Hepatocyte (in vitro differentiated cells): Measurements from ENCODE around the gene AKIRIN1. TPM values are rescaled to one million over a fixed set of nuclear protein-coding genes. Genes with fewer than 3 reads are reported as not detected.
"Not testable (repeated sequence)": the region's sequence is repeated elsewhere in the genome, so short reads cannot be mapped to it uniquely, and the experiment has no call there.

Experiments used
- DNase-seq: peaks from one replicate; pipeline ENCODE4 v3.0.0-alpha.2; 2016; ENCODE audit warnings: low spot score
- H2AFZ ChIP-seq: fragments of 200-600 bp; sonication (generic); 2 replicates; pipeline ENCODE4 v1.6.0; 2016; ENCODE audit warnings: antibody characterized with exemption, mild to moderate bottlenecking
- H3K27ac ChIP-seq: fragments of 200-600 bp; sonication (generic); 2 replicates; pipeline ENCODE4 v1.5.1; 2016; ENCODE audit warnings: mild to moderate bottlenecking
- H3K27me3 ChIP-seq: fragments of 200-600 bp; sonication (generic); 2 replicates; pipeline ENCODE4 v1.6.1; 2016
- H3K36me3 ChIP-seq: fragments of 200-600 bp; sonication (generic); replicated peaks from 2 replicates; pipeline ENCODE4 v1.5.1; 2016; ENCODE audit warnings: low read depth; ENCODE audit not compliant: insufficient read depth
- H3K4me1 ChIP-seq: fragments of 200-600 bp; sonication (generic); 2 replicates; pipeline ENCODE4 v1.5.1; 2016; ENCODE audit warnings: mild to moderate bottlenecking, moderate library complexity; ENCODE audit not compliant: insufficient read depth
- H3K4me2 ChIP-seq: fragments of 200-600 bp; sonication (generic); 2 replicates; pipeline ENCODE4 v1.6.0; 2016
- H3K4me3 ChIP-seq: fragments of 200-600 bp; sonication (generic); 2 replicates; pipeline ENCODE4 v1.5.1; 2016; ENCODE audit warnings: mild to moderate bottlenecking
- H3K79me2 ChIP-seq: fragments of 200-600 bp; sonication (generic); 2 replicates; pipeline ENCODE4 v1.6.0; 2017; ENCODE audit warnings: mild to moderate bottlenecking
- H3K9me2 ChIP-seq: fragments of 200-600 bp; sonication (generic); replicated peaks from 2 replicates; pipeline ENCODE4 v1.6.0; 2017; ENCODE audit warnings: mild to moderate bottlenecking; ENCODE audit not compliant: insufficient read depth
- H3K9me3 ChIP-seq: fragments of 200-600 bp; sonication (generic); 2 replicates; pipeline ENCODE4 v1.5.1; 2016; ENCODE audit warnings: low read depth, mild to moderate bottlenecking
- H4K20me1 ChIP-seq: fragments of 200-600 bp; sonication (generic); 2 replicates; pipeline ENCODE4 v1.6.0; 2016; ENCODE audit warnings: mild to moderate bottlenecking; ENCODE audit not compliant: insufficient read depth, poor library complexity, severe bottlenecking
- EZH2 ChIP-seq: fragments of 200-600 bp; sonication (generic); IDR thresholded peaks from 2 replicates; pipeline ENCODE4 v1.6.1; 2016; ENCODE audit warnings: antibody characterized with exemption, mild to moderate bottlenecking, borderline replicate concordance
- EZH2phosphoT487 ChIP-seq: fragments of 200-600 bp; sonication (generic); IDR thresholded peaks from one replicate; pipeline ENCODE4 v1.6.1; 2018; ENCODE audit warnings: antibody characterized with exemption, mild to moderate bottlenecking, low read depth, moderate library complexity; ENCODE audit not compliant: unreplicated experiment, severe bottlenecking
- WGBS: methylation state at CpG from one replicate; pipeline ENCODE4 v1.1.6; 2016; ENCODE audit warnings: low lambda C conversion rate; ENCODE audit errors: missing lambda C conversion rate; 5-methylcytosine and 5-hydroxymethylcytosine counted together
- polyA plus RNA-seq: library from polyadenylated mRNA; unstranded; fragments of >200 nt; fragmentation: Nextera tagmentation; extraction: Ambion mirVana; gene quantifications from 2 replicates; pipeline ENCODE4 v1.2.1, GENCODE V29; 2016
- total RNA-seq: library from RNA; depleted of rRNA; stranded (reverse); fragments of >200 nt; gene quantifications from 2 replicates; pipeline ENCODE4 v1.2.3, GENCODE V29; 2014
- TF ChIP-seq, protein P1 (sequence below): fragments of 200-600 bp; sonication (generic); IDR thresholded peaks from 2 replicates; pipeline ENCODE4 v1.5.1; 2016; ENCODE audit warnings: antibody characterized with exemption, mild to moderate bottlenecking; ENCODE audit not compliant: poor library complexity

Gene AKIRIN1
- total and polyA plus RNA-seq, 2 experiments from 2014 or later, result 75.1 to 77.3 TPM

DNA sequence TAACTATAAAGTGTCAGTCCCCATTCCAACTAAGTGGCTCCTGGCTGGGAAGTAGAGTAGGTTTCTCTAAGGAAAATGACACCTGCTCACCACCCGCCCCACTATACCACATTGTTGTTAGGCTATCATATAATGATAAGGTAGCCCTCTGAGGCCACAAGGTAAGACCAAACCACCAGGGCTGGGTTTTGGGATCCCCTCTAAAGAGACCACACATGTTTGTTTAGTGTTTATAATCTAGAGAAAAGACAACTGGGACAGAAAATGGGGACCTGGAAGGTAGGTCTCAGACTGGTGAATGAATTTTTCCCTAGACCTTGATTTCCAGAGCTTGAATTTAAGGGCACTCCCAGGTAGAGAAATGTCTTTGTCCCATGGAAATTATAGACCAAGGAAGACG is 15.2 kb downstream of the AKIRIN1 start:
- Histone ChIP-seq H3K4me3 (no peak overlapping the region), H2AFZ (no peak overlapping the region), H3K9me2 (no peaks in the 10 kb centered on the region), H3K4me2 (no peak overlapping the region), H3K36me3 (peaks cover 14% of the 10 kb centered on the region), H3K9me3 (no peaks in the 10 kb centered on the region), H3K27me3 (no peaks in the 10 kb centered on the region), H3K79me2 (peaks cover 17% of the 10 kb centered on the region), H3K27ac (no peak overlapping the region), H4K20me1 (peaks cover 8% of the 10 kb centered on the region), H3K4me1 (no peaks in the 10 kb centered on the region)
- no peak for DNase-seq
- no peak for TF ChIP-seq EZH2phosphoT487
- TF ChIP-seq EZH2, result no peak
- TF ChIP-seq, protein P1, sequence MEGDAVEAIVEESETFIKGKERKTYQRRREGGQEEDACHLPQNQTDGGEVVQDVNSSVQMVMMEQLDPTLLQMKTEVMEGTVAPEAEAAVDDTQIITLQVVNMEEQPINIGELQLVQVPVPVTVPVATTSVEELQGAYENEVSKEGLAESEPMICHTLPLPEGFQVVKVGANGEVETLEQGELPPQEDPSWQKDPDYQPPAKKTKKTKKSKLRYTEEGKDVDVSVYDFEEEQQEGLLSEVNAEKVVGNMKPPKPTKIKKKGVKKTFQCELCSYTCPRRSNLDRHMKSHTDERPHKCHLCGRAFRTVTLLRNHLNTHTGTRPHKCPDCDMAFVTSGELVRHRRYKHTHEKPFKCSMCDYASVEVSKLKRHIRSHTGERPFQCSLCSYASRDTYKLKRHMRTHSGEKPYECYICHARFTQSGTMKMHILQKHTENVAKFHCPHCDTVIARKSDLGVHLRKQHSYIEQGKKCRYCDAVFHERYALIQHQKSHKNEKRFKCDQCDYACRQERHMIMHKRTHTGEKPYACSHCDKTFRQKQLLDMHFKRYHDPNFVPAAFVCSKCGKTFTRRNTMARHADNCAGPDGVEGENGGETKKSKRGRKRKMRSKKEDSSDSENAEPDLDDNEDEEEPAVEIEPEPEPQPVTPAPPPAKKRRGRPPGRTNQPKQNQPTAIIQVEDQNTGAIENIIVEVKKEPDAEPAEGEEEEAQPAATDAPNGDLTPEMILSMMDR, result no peak
- WGBS, result 91% methylated on average over 2 of the region's 2 CpGs

DNA sequence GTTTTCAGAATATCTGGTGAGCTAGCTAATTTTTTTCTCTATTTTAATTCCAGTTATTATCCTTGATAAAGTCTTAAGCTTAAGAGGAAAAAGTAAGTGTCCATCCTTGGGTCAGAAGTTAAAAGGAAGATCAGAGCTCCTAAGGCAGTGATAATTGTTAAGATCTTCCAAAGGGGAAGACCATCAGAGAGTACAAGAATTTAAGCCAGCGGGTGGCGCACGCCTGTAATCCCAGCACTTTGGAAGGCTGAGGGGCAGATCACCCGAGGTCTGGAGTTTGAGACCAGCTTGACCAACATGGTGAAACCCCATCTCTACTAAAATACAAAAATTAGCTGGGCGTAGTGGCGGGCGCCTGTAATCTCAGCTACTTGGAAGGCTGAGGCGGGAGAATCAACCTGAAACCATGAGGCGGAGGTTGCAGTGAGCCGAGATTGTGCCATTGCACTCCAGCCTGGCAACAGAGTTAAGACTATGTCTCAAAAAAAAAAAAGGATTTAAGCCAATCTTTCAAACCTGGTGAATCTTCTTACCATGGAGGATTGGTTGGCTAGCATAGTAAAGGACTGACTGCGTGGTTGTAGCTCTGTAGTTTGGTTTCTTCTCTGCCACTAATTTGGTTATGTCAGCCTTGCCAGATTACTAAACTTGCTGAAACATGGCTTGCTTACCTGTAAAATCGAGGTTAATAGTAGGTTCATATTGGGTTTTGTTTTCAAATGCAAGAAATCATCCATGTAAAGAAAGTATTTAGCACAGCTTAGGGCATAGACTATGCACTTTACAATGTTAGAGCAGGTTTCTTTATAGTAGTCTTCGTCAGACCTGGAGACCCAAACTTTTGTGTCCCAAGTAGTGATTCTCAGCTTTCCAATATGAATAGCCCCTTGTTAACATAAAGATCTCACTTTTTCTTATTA is 15.9 kb downstream of the AKIRIN1 start:
- no peak overlapping the region for H3K27ac ChIP-seq
- no peaks in the 10 kb centered on the region for H3K27me3 ChIP-seq
- H3K4me2 ChIP-seq, result no peak overlapping the region
- no peak overlapping the region for H3K4me3 ChIP-seq
- TF ChIP-seq EZH2, result no peak
- H2AFZ ChIP-seq, result no peak overlapping the region
- no peaks in the 10 kb centered on the region for H3K9me2 ChIP-seq
- DNase-seq, result no peak
- 97% methylated on average over 13 of the region's 13 CpGs for WGBS
- peaks cover 13% of the 10 kb centered on the region for H3K36me3 ChIP-seq
- no peaks in the 10 kb centered on the region for H3K9me3 ChIP-seq
- peaks cover 6% of the 10 kb centered on the region for H4K20me1 ChIP-seq
- H3K4me1 ChIP-seq, result no peaks in the 10 kb centered on the region
- peaks cover 10% of the 10 kb centered on the region for H3K79me2 ChIP-seq

DNA sequence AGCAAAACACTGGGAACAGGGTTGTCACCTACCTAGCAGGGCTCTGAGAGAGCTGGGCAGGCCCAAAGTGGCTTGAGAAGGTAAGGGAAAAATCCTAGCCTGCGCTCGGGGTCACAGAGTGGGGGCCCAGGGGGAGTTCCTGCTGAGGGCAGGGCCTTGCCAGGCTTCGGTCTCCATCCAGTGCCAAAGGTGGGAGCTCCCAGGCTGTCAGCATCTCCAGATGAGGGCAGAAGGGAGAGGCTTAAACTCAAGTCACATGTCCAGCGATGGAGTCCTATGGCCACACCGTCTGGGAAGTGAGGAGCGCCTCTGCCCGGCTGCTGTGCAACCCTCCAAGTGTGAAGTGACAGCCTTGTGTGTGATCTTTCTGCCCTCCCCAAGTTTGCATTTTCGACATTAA is 23.9 kb downstream of the AKIRIN1 start:
- H2AFZ ChIP-seq, H3K9me3 ChIP-seq, H3K27me3 ChIP-seq, H3K4me1 ChIP-seq, H3K4me2 ChIP-seq, DNase-seq, H3K4me3 ChIP-seq, H4K20me1 ChIP-seq, H3K79me2 ChIP-seq, H3K36me3 ChIP-seq, H3K27ac ChIP-seq, H3K9me2 ChIP-seq: not testable (repeated sequence)
- 97% methylated on average over 8 of the region's 8 CpGs for WGBS

DNA sequence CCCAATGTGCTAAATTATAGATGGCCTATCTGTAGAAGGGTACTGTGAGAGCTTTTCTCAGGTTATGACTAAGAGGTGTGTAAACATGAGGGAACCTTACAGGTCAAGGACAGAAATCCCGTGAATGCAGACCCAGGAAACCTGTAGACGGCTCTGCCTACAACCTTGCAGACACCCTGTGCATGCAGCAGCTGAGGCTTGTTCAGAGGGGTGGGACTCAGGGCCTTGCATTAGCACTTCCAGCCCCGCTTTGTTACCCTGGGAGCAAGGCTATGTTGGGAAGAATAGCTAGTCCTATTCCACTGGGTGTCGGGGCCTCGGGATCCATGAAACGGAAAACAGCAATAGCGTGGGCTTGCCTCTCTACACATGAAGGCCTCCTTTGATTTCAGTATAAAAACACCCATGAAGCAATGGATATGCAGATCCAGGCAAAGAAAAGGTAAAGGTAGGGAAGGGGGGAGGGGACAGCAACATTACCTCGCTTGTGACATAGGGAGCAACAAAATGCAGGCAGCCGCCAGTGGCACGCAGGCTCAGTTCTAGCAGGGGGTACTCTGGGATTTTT is 25.6 kb downstream of the AKIRIN1 start:
- no peaks in the 10 kb centered on the region for H3K9me2 ChIP-seq
- no peak overlapping the region for H3K27ac ChIP-seq
- DNase-seq, result no peak
- H3K36me3 ChIP-seq, result no peaks in the 10 kb centered on the region
- H3K79me2 ChIP-seq, result no peaks in the 10 kb centered on the region
- H3K4me3 ChIP-seq, result no peak overlapping the region
- H4K20me1 ChIP-seq, result no peaks in the 10 kb centered on the region
- TF ChIP-seq EZH2phosphoT487 (no peak), EZH2 (no peak)
- TF ChIP-seq, protein P1, result no peak
- H2AFZ ChIP-seq, result no peak overlapping the region
- no peaks in the 10 kb centered on the region for H3K9me3 ChIP-seq
- no peak overlapping the region for H3K4me2 ChIP-seq
- H3K27me3 ChIP-seq, result no peaks in the 10 kb centered on the region
- H3K4me1 ChIP-seq, result no peaks in the 10 kb centered on the region
- WGBS, result 58% methylated on average over 10 of the region's 10 CpGs
